IMR-90 (cell line): Measurements from ENCODE around the gene VTCN1. TPM values are rescaled to one million over a fixed set of nuclear protein-coding genes. Genes with fewer than 3 reads are reported as not detected.

Experiments used
- polyA plus RNA-seq, 3 experiments: library from polyadenylated mRNA; depleted of rRNA; stranded (reverse); fragments of >200 nt; gene quantifications; 2 replicates each; pipeline ENCODE4 v1.2.3, GENCODE V29; 2012; ENCODE audit warnings: low replicate concordance in 1 of 3
- total RNA-seq: library from RNA; depleted of rRNA; stranded (reverse); fragments of >200 nt; gene quantifications from 2 replicates; pipeline ENCODE4 v1.2.3, GENCODE V29; 2012
- TF ChIP-seq, protein P1 (sequence below): conservative IDR thresholded peaks from 2 replicates; pipeline ENCODE4 v1.5.1; 2012; ENCODE audit warnings: mild to moderate bottlenecking, low read depth, low read length, improper control_type of control experiment

The VTCN1 gene
- total and polyA plus RNA-seq, 2 of the 4 experiments (the other 2 are of a cell fraction) = not detected

DNA sequence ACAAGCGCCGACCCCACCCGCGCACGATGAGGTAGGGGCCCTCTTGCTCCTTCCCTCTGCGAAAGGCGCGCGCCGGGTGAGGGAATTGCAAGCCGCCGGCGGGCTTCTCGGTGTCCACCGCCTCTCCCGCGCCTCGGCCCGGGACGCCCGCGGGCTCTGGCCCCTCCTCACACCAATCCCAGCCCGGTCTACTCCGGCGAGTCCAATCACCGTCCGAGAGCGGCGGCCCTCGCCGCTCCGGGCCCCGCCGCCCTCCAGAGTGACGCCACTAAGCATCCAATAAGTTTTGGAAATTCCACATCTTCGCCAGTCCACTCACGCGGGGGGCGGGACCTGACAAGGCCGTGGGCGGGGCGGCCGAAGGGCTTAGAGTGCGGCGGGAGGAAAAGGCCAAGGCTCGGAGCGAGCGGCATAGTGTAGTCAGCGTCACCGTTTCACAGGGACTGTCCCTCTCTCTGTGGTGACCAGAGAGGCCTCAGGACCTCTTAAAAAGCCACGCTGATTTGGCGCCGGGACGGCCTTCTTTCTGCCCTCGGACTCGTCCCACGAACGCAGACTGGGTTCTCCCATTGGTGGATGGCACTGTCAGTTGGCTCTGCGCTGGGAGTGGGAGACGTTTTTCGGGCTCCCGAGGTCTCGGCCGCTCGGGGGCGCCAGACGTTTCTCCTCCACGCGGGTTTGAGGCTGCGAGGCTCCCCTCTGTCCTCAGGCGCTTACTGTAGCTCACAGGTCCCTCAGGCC is 89.0 kb downstream of the VTCN1 start, which contains the start of gene TRIM45 (continued):
- TF ChIP-seq, protein P1, sequence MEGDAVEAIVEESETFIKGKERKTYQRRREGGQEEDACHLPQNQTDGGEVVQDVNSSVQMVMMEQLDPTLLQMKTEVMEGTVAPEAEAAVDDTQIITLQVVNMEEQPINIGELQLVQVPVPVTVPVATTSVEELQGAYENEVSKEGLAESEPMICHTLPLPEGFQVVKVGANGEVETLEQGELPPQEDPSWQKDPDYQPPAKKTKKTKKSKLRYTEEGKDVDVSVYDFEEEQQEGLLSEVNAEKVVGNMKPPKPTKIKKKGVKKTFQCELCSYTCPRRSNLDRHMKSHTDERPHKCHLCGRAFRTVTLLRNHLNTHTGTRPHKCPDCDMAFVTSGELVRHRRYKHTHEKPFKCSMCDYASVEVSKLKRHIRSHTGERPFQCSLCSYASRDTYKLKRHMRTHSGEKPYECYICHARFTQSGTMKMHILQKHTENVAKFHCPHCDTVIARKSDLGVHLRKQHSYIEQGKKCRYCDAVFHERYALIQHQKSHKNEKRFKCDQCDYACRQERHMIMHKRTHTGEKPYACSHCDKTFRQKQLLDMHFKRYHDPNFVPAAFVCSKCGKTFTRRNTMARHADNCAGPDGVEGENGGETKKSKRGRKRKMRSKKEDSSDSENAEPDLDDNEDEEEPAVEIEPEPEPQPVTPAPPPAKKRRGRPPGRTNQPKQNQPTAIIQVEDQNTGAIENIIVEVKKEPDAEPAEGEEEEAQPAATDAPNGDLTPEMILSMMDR = peak; percentile 88
